ENCODE results near the gene C1QTNF6. TPM values are rescaled to one million over a fixed set of nuclear protein-coding genes. Genes with fewer than 3 reads are reported as not detected.

Gene C1QTNF6
- polyA plus RNA-seq, 2 of the 4 experiments (the other 2 are of a cell fraction) = 18.6 to 24.5 TPM

DNA sequence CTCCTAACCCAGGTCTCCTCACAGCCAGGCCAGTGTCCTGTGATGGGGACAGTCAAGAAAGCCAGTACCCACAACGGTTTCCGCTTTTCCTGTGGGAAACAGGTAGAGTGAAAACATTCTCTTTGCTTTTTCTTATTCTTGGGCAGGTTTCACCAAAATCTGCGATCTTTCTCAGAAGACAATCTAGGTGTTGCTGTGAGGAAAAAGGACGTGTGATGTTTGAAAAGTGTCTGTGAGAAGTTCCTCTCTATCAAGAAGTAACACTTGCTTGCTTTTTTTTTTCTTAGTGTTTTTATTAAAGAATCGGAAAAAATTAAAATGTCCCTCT is 29.1 kb downstream of the C1QTNF6 start:
- H3K4me2 ChIP-seq = no peak overlapping the region
- ATAC-seq (no peak), FAIRE-seq (no peak), DNase-seq (ENCODE audit: low read depth in 1 of 2, low spot score in 1 of 2) (no peak)
- no peak overlapping the region for H3K4me3 ChIP-seq
- WGBS (ENCODE audit: missing lambda C conversion rate) = 72% methylated on average over 5 of the region's 5 CpGs
- no peak overlapping the region for H3K27ac ChIP-seq
- peaks cover 13% of the 10 kb centered on the region; the same call in 2 of the 3 replicates for H3K4me1 ChIP-seq
- POLR2A ChIA-PET = no interaction called here
- TF ChIP-seq ZNF302 (CRISPR knock-in tag; IDR thresholded peaks at IDR 0.05) = no peak
- no peak for TF ChIP-seq HOXB5 (CRISPR knock-in tag; IDR thresholded peaks at IDR 0.05)
- TF ChIP-seq RFX5 (IDR thresholded peaks at IDR 0.05) = no peak
- TF ChIP-seq HES2 (IDR thresholded peaks at IDR 0.05) = no peak
- no peak for TF ChIP-seq SMC3 (IDR thresholded peaks at IDR 0.05)
- no peak for TF ChIP-seq CHD4 (IDR thresholded peaks at IDR 0.05; ENCODE audit: borderline replicate concordance)
- no peak for TF ChIP-seq RNF2 (IDR thresholded peaks at IDR 0.05; ENCODE audit: borderline replicate concordance, low read depth)
- TF ChIP-seq MAFK (IDR thresholded peaks at IDR 0.05; ENCODE audit: partially characterized antibody) = no peak
- TF ChIP-seq E2F6 (IDR thresholded peaks at IDR 0.05; ENCODE audit: borderline replicate concordance, low read depth) = no peak
- TF ChIP-seq POLR2A (IDR thresholded peaks at IDR 0.05; ENCODE audit: low read length) = no peak
- TF ChIP-seq RCOR1 (IDR thresholded peaks at IDR 0.05; ENCODE audit: low read depth, low read length) = no peak
- TF ChIP-seq HOXB13 (CRISPR knock-in tag; IDR thresholded peaks at IDR 0.05; ENCODE audit: low read depth) = no peak
- no peak for TF ChIP-seq GATA3 (IDR thresholded peaks at IDR 0.05; ENCODE audit: borderline replicate concordance)
- TF ChIP-seq, protein P1, sequence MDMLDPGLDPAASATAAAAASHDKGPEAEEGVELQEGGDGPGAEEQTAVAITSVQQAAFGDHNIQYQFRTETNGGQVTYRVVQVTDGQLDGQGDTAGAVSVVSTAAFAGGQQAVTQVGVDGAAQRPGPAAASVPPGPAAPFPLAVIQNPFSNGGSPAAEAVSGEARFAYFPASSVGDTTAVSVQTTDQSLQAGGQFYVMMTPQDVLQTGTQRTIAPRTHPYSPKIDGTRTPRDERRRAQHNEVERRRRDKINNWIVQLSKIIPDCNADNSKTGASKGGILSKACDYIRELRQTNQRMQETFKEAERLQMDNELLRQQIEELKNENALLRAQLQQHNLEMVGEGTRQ (IDR thresholded peaks at IDR 0.05) = no peak
- no peak for TF ChIP-seq MAZ (IDR thresholded peaks at IDR 0.05; ENCODE audit: borderline replicate concordance, low read depth, low read length)
- TF ChIP-seq, protein P2, sequence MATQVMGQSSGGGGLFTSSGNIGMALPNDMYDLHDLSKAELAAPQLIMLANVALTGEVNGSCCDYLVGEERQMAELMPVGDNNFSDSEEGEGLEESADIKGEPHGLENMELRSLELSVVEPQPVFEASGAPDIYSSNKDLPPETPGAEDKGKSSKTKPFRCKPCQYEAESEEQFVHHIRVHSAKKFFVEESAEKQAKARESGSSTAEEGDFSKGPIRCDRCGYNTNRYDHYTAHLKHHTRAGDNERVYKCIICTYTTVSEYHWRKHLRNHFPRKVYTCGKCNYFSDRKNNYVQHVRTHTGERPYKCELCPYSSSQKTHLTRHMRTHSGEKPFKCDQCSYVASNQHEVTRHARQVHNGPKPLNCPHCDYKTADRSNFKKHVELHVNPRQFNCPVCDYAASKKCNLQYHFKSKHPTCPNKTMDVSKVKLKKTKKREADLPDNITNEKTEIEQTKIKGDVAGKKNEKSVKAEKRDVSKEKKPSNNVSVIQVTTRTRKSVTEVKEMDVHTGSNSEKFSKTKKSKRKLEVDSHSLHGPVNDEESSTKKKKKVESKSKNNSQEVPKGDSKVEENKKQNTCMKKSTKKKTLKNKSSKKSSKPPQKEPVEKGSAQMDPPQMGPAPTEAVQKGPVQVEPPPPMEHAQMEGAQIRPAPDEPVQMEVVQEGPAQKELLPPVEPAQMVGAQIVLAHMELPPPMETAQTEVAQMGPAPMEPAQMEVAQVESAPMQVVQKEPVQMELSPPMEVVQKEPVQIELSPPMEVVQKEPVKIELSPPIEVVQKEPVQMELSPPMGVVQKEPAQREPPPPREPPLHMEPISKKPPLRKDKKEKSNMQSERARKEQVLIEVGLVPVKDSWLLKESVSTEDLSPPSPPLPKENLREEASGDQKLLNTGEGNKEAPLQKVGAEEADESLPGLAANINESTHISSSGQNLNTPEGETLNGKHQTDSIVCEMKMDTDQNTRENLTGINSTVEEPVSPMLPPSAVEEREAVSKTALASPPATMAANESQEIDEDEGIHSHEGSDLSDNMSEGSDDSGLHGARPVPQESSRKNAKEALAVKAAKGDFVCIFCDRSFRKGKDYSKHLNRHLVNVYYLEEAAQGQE (IDR thresholded peaks at IDR 0.05) = no peak
- TF ChIP-seq SREBF2 (IDR thresholded peaks at IDR 0.05) = no peak
- TF ChIP-seq ZC3H11A (IDR thresholded peaks at IDR 0.05) = no peak
- CTCF ChIA-PET = no interaction called here
- peaks cover 5% of the 10 kb centered on the region; the same call in 1 of the 3 replicates for H3K9me3 ChIP-seq

GRCh38 chr22:37157516-37158285 is 30.3 kb downstream of the C1QTNF6 start:
- FAIRE-seq = no peak
- Histone ChIP-seq H3K27ac (0 out of 6 replicates have a peak overlapping the region, but pooled peaks of 1 of the 2 experiments have one; percentile 1), H3K4me3 (no peak overlapping the region), H3K4me2 (peak overlapping the region; percentile 10; the same call in 1 of the 3 replicates), H3K9me3 (peaks cover 5% of the 10 kb centered on the region; the same call in 1 of the 3 replicates), H3K4me1 (peaks cover 13% of the 10 kb centered on the region; the same call in 2 of the 3 replicates)
- CTCF ChIA-PET = interaction anchor here (1.5 to 2.0 kb wide), 4 partner anchors 8 to 400 kb away, joined by 3 to 15 read pairs (median 3); no protein-coding TSS in a partner anchor
- 74% methylated on average over 13 of the region's 13 CpGs for WGBS (ENCODE audit: missing lambda C conversion rate)
- DNase-seq (ENCODE audit: low read depth in 1 of 2, low spot score in 1 of 2) = no peak
- TF ChIP-seq FOSB (CRISPR knock-in tag; IDR thresholded peaks at IDR 0.05) (no peak), HOXA7 (CRISPR knock-in tag; IDR thresholded peaks at IDR 0.05) (no peak)
- ATAC-seq = no peak; a peak in 1 of 6 replicates
- POLR2A ChIA-PET = no interaction called here

Data from A549 (cell line).